ENCODE results near the gene NAV1.

Gene NAV1

DNA sequence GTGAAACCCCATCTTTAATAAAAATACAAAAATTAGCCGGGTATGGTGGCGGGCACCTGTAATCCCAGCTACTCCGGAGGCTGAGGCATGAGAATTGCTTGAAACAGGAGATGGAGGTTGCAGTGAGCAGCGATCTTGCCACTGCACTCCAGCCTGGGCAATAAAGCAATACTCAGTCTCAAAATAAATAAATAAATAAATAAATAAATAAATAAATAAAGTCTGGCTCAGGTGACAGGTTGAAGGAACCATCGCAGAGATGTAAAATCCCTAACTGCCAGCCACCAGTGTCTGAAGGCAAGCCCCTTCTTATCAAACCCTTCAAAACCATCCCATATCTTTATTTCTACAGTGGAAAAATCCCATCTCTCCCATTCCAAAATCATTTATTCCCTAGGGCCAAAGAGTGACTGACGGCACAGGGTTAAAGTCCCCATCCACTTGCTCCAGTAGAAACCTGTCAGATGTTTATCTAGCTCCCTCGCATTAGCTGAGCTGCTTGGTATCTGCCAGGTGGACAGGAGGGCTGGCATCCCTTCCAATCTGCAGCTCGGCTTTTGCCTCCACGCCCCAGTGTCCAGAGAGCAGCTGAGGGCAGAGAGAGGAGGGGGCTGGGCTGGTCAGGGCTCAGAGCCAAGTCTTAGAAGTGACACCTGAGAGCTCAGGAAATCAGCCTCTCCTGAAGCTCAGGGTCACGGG is 37.0 kb upstream of the NAV1 start:
- TF ChIP-seq TAF1 (IDR thresholded peaks at IDR 0.05; ENCODE audit: borderline replicate concordance, insufficient read depth, low read length) (no peak), SIN3A (IDR thresholded peaks at IDR 0.05; ENCODE audit: borderline replicate concordance, insufficient read depth, low read length) (no peak), POLR2AphosphoS5 (IDR thresholded peaks at IDR 0.05; ENCODE audit: low read depth, low read length) (no peak), FOXP2 (optimal IDR thresholded peaks at IDR 0.05; ENCODE audit: borderline replicate concordance, extremely low read depth, extremely low read length, insufficient read depth) (no peak)
- TF ChIP-seq, protein P1, sequence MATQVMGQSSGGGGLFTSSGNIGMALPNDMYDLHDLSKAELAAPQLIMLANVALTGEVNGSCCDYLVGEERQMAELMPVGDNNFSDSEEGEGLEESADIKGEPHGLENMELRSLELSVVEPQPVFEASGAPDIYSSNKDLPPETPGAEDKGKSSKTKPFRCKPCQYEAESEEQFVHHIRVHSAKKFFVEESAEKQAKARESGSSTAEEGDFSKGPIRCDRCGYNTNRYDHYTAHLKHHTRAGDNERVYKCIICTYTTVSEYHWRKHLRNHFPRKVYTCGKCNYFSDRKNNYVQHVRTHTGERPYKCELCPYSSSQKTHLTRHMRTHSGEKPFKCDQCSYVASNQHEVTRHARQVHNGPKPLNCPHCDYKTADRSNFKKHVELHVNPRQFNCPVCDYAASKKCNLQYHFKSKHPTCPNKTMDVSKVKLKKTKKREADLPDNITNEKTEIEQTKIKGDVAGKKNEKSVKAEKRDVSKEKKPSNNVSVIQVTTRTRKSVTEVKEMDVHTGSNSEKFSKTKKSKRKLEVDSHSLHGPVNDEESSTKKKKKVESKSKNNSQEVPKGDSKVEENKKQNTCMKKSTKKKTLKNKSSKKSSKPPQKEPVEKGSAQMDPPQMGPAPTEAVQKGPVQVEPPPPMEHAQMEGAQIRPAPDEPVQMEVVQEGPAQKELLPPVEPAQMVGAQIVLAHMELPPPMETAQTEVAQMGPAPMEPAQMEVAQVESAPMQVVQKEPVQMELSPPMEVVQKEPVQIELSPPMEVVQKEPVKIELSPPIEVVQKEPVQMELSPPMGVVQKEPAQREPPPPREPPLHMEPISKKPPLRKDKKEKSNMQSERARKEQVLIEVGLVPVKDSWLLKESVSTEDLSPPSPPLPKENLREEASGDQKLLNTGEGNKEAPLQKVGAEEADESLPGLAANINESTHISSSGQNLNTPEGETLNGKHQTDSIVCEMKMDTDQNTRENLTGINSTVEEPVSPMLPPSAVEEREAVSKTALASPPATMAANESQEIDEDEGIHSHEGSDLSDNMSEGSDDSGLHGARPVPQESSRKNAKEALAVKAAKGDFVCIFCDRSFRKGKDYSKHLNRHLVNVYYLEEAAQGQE (IDR thresholded peaks at IDR 0.05; ENCODE audit: insufficient read depth in 1 of 2, low read depth in 2 of 2, low read length in 2 of 2), result no peak

DNA sequence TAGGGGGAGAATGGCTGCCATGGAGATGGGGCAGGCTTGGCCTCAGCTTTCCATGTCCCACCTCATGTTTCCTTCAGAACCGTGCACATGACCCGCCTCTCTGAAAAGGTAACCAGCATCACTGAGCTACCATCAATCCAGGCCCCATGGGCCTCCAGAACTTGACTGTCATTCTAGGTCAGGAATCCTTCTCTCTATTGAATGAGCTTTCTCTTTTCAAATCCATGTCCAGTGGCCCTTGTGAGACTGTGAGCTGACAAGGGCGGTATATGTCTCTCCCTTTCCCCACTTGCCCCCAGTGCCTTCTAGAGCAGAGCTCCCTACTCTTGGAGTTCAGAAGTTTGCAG is 36.4 kb upstream of the NAV1 start:
- TF ChIP-seq, protein P1 (IDR thresholded peaks at IDR 0.05; ENCODE audit: insufficient read depth in 1 of 2, low read depth in 2 of 2, low read length in 2 of 2), result no peak
- no peak for TF ChIP-seq SIN3A (IDR thresholded peaks at IDR 0.05; ENCODE audit: borderline replicate concordance, insufficient read depth, low read length)
- TF ChIP-seq FOXP2 (optimal IDR thresholded peaks at IDR 0.05; ENCODE audit: borderline replicate concordance, extremely low read depth, extremely low read length, insufficient read depth), result no peak
- TF ChIP-seq POLR2AphosphoS5 (IDR thresholded peaks at IDR 0.05; ENCODE audit: low read depth, low read length), result no peak
- no peak for TF ChIP-seq TAF1 (IDR thresholded peaks at IDR 0.05; ENCODE audit: borderline replicate concordance, insufficient read depth, low read length)

DNA sequence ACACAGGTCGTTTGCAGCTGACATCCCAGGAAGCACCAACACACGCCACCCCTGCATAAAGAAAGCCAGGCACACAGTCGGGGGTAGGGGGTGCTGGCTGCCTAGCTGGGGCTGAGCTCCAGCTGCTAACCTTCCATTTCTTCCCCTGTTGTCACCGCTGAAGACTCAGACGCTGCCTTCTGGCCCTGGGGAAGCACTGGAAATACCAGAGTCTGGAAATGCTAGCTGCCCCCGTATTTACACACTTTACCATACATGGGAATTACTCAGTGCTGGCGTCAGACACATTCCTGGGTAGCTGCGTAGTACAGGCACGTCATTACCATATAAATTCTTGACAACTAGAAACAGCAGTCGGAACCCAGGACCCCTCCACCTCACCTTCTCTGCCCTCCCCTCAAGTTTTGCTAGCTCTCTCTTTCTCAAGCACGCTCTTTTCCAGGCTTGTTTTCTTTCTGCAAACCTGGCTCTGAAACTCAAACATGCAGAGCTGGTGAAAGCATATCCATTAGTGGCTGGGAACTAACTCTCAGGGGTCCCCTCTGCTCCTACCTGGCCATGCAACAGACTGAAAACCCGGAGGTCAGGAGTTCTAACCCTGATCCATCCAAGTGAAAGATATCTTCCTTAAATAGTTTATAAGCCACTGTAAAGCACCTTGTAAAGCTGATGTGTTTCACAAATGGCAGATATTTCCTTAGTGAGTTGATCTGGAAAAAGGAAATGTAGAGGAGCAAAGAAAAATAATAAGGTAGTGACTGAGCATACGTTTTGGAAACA is 35.3 kb upstream of the NAV1 start:
- TF ChIP-seq FOXP2 (optimal IDR thresholded peaks at IDR 0.05; ENCODE audit: borderline replicate concordance, extremely low read depth, extremely low read length, insufficient read depth) (peak; percentile 72), TAF1 (IDR thresholded peaks at IDR 0.05; ENCODE audit: borderline replicate concordance, insufficient read depth, low read length) (no peak), POLR2AphosphoS5 (IDR thresholded peaks at IDR 0.05; ENCODE audit: low read depth, low read length) (no peak), SIN3A (IDR thresholded peaks at IDR 0.05; ENCODE audit: borderline replicate concordance, insufficient read depth, low read length) (no peak)
- TF ChIP-seq, protein P1 (IDR thresholded peaks at IDR 0.05; ENCODE audit: insufficient read depth in 1 of 2, low read depth in 2 of 2, low read length in 2 of 2), result no peak

DNA sequence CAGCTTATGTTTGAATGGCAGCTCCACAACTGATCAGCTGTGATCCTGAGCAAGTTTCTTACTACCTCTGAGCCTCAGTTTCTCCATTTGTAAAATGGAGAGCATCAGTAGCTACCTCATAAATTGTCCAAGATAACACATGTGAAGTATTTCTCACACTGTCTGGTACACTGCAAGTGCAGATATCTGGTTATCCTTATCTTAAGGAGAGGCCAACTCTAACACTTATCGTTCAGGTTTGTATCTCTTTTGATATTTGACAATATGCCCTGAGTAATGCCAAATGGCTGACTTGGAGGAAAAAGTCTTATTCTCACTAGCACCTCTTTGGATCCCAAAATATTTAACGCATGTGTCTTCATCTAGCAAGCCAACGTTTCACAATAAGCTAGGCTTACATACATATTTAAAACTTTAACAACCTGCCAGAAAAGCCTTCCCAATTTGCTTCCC is 34.7 kb upstream of the NAV1 start:
- TF ChIP-seq FOXP2 (optimal IDR thresholded peaks at IDR 0.05; ENCODE audit: borderline replicate concordance, extremely low read depth, extremely low read length, insufficient read depth), result no peak
- no peak for TF ChIP-seq POLR2AphosphoS5 (IDR thresholded peaks at IDR 0.05; ENCODE audit: low read depth, low read length)
- TF ChIP-seq TAF1 (IDR thresholded peaks at IDR 0.05; ENCODE audit: borderline replicate concordance, insufficient read depth, low read length), result no peak
- TF ChIP-seq SIN3A (IDR thresholded peaks at IDR 0.05; ENCODE audit: borderline replicate concordance, insufficient read depth, low read length), result no peak
- TF ChIP-seq, protein P1 (IDR thresholded peaks at IDR 0.05; ENCODE audit: insufficient read depth in 1 of 2, low read depth in 2 of 2, low read length in 2 of 2), result no peak
